ENCODE data around the gene ABCD1.
"Not testable (repeated sequence)": the region's sequence is repeated elsewhere in the genome, so short reads cannot be mapped to it uniquely, and the experiment has no call there.

ABCD1 gene

GRCh38 chrX:153724252-153725038 is at the start of gene ABCD1, which contains the start of gene BCAP31:
Gene ABCD1 (plus strand): TSS chrX:153724856. CDS start chrX:153725267, 411 bp downstream.
Gene BCAP31 (minus strand): TSS chrX:153724387. CDS start chrX:153723244, 1,143 bp downstream.
- DNase-seq (ENCODE audit: low read depth in 2 of 2), result peak; percentile 73 to 83

GRCh38 chrX:153681175-153681574 is 43.5 kb upstream of the ABCD1 start:
- no peak for DNase-seq (ENCODE audit: low read depth in 2 of 2)

- not testable (repeated sequence) for DNase-seq (ENCODE audit: low read depth in 2 of 2)
Measured at GRCh38 chrX:153683486-153683885, 41.2 kb upstream of the ABCD1 start.

- no peak for DNase-seq (ENCODE audit: low read depth in 2 of 2)
Measured at GRCh38 chrX:153684467-153685155, 40.0 kb upstream of the ABCD1 start.

GRCh38 chrX:153685156-153685536 is 39.5 kb upstream of the ABCD1 start:
- DNase-seq (ENCODE audit: low read depth in 2 of 2), result no peak

GRCh38 chrX:153685751-153686696 is 38.6 kb upstream of the ABCD1 start:
- DNase-seq (ENCODE audit: low read depth in 2 of 2), result no peak

- DNase-seq (ENCODE audit: low read depth in 2 of 2), result no peak
Measured at GRCh38 chrX:153686711-153687110, 37.9 kb upstream of the ABCD1 start.

- peak in 1 of 2 donors; percentile 33 for DNase-seq (ENCODE audit: low read depth in 2 of 2)
Measured at GRCh38 chrX:153687121-153688039, 37.3 kb upstream of the ABCD1 start, which contains the start of gene SLC6A8. Gene SLC6A8 (plus strand): TSS chrX:153687926. CDS start chrX:153688575, 649 bp downstream.

GRCh38 chrX:153688071-153688470 is 36.6 kb upstream of the ABCD1 start:
- no peak for DNase-seq (ENCODE audit: low read depth in 2 of 2)

- no peak for DNase-seq (ENCODE audit: low read depth in 2 of 2)
Measured at GRCh38 chrX:153688506-153688905, 36.1 kb upstream of the ABCD1 start.

- DNase-seq (ENCODE audit: low read depth in 2 of 2), result no peak
Measured at GRCh38 chrX:153688911-153689590, 35.6 kb upstream of the ABCD1 start.

- DNase-seq (ENCODE audit: low read depth in 2 of 2), result no peak
Measured at GRCh38 chrX:153689654-153690465, 34.8 kb upstream of the ABCD1 start.

- DNase-seq (ENCODE audit: low read depth in 2 of 2), result no peak
Measured at GRCh38 chrX:153690466-153690865, 34.2 kb upstream of the ABCD1 start.

GRCh38 chrX:153691032-153691827 is 33.4 kb upstream of the ABCD1 start:
- not testable (repeated sequence) for DNase-seq (ENCODE audit: low read depth in 2 of 2)

GRCh38 chrX:153692003-153692402 is 32.7 kb upstream of the ABCD1 start:
- DNase-seq (ENCODE audit: low read depth in 2 of 2), result no peak

GRCh38 chrX:153692611-153693156 is 32.0 kb upstream of the ABCD1 start:
- no peak for DNase-seq (ENCODE audit: low read depth in 2 of 2)

GRCh38 chrX:153693216-153694086 is 31.2 kb upstream of the ABCD1 start:
- DNase-seq (ENCODE audit: low read depth in 2 of 2), result no peak
